HL-60/S4 (cell line): ENCODE results near the gene GEMIN5.
"Not testable (repeated sequence)": the region's sequence is repeated elsewhere in the genome, so short reads cannot be mapped to it uniquely, and the experiment has no call there.

ENCODE experiments used
- in situ Hi-C: fragments of 300-500 bp; cut with MboI; formaldehyde crosslinking; loops from 2 replicates; pipeline ENCODE4 v1.14.3; 2022; ENCODE audit warnings: low sequenced_read_pairs

The GEMIN5 gene

DNA sequence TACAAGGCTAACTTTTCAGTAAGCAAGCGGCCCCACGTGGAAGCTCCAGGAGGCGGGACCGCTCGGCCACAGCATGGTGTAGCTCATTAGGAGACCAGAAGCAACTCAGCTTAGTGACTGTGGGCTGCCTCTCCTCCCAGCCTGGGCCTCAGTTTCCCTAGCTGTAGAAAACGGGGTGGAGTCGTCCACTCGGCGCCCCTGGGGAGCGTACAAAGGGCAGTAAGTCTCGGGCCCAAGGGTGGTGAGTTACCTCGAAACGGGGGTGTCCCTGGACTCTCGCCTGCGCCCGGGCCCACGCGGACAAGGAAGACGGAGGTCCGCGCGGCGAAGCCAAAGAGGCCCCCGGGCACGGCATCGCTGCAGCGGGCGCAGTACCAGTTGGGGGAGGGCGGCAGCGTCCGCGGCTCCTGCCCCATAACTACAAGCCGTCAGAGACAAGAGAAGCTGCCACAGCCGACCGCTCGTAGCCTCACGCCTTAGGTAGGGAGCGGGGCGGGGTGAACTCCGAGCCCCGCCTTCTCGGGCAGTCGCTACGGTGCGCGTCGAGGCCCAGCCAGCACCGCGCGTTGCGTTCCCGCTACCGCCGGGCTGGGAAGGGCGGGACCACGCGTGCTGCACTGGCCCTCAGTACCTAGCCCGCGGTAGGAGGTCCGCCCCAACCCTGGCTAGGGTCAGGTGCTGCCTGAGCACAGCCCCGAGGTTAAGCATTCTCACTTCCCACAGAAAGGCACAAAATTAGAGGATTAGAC lies at the start of gene GEMIN5:
Gene GEMIN5, minus strand, starts transcription at position 494 of the 749 bp plus-strand sequence. Its CDS starts 78 bp downstream, at position 416.
- in situ Hi-C loops: no loop called here

DNA sequence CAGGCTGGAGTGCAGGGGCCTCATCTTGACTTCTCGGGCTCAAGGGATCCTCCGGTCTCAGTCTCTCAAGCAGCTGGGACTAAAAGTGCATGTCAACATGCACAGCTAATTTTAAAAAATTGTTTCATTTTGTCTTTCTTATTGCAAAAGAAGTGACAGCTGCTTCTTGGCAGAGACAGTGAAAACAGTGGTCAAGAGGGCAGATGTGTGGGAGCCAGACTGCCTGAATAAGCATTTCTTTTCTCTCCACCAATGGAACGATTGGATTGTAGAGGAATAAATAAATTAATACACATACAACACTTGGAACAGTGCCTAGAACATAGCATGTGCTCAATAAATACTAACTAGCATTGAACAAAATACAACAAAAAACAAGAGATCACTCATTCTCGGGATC lies 48.1 kb upstream of the GEMIN5 start:
- in situ Hi-C loops: no loop called here

DNA sequence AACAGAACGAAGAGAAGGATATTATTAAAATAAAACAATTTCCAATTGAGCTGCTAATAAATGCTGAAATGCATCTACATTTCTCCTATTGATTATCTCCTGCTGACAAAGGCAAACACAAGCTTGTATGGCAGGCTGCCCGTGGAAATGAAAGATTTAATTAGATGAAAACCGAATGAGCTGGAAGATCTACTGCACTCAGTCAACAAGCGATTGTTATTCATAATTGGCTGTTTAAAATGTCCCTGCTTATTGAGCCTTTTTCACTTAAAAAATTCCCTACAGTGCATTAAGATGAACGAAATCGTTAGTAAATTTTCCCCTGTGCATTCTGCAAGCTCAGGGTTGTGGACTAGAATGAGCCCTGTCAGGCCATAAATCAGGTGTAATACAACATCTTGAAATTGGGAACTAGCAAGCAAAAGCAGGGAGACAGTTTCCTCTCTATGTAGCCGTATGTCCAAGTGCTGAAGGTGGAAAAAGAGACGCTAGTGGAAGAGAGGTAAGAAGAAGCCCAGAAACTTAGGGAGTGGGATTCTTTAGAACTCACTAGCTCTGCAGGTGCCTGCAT lies 47.0 kb upstream of the GEMIN5 start:
- in situ Hi-C loops: no loop called here

DNA sequence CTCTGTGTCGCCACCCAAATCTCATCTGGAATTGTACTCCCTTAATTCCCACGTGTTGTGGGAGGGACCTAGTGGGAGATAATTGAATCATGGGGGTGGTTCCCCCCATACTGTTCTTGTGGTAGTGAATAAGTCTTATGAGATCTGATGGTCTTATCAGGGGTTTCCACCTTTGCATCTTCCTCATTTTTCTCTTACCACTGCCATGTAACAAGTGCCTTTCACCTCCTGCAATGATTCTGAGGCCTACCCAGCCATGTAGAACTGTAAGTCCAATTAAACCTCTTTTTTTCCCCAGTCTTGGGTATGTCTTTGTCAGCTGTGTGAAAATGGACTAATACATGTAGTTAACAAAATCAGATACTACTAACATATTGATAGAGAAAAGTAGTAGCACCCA lies 40.3 kb upstream of the GEMIN5 start:
- in situ Hi-C loops: not testable (repeated sequence)

GRCh38 chr5:154977409-154977808 lies 39.4 kb upstream of the GEMIN5 start:
- in situ Hi-C loops: no loop called here

GRCh38 chr5:154976082-154976481 lies 38.1 kb upstream of the GEMIN5 start:
- in situ Hi-C loops: not testable (repeated sequence)

GRCh38 chr5:154972476-154973080 lies 34.6 kb upstream of the GEMIN5 start:
- in situ Hi-C loops: no loop called here

DNA sequence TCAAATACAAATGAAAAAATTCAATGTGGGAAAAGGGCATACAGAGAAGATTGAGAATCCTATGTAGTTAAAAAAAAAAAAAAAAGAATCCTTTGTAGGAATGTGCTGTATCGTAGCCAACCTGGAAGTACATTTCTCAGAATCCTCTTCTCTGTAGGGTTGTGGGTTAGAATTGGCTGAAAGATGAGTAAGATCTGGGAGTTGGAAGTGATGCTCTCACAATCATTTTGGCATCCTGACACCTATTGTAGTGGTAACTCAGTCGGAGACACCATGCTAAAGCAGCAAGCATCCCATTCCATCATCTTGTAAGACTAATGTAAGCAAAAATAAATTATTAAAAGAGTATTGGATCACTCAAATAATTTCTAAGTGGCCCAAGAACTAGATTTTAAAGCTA lies 33.5 kb upstream of the GEMIN5 start:
- in situ Hi-C loops: no loop called here

DNA sequence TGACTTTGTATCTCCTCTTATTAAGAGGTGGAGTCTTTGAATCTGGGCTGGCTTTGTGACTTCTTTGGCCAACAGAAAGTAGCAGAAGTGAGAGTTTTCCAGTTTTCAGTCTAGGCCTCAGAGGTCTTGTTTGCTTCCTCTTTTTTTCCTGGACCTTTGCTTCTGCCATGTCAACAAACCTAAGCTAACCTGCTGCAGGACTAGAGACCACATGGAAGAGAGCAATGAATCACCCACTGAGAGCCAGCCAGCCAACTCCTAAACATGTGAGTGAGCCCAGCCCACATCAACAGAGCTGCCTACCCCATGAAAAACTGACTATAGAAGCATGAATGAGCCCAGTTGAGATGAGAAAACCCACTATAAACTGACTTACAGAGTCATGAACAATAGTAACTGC lies 32.7 kb upstream of the GEMIN5 start:
- in situ Hi-C loops: no loop called here

- in situ Hi-C loops: no loop called here
Measured at GRCh38 chr5:154968953-154969352, 30.9 kb upstream of the GEMIN5 start.

DNA sequence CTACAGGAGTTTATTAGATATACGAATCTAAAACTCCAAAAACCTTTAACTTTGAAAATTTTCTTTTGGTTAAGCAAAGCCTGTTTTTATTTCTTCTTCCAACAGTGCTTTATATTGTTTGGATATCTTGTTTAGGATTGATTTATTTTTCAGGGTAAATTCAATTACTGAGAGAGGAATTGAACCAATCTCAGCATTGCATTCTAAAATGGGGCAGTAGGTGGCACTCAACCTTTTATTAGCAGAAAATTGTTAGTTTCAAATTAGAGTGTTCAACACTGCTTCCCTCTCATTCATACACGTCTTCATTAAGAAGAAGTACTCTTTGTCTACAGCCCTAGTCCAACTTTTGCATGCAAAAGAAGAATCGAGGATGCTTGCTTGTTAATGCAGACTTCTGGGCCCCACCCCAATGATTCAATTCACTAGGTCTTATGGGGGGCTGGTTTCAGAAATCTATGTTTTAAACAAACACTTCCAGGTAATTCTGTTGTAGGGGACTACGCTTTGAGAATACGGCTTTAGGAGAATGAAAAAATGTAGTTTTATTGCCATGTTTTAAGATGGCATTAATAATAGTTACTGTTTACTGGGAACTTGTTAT lies 29.5 kb upstream of the GEMIN5 start:
- in situ Hi-C loops: no loop called here

DNA sequence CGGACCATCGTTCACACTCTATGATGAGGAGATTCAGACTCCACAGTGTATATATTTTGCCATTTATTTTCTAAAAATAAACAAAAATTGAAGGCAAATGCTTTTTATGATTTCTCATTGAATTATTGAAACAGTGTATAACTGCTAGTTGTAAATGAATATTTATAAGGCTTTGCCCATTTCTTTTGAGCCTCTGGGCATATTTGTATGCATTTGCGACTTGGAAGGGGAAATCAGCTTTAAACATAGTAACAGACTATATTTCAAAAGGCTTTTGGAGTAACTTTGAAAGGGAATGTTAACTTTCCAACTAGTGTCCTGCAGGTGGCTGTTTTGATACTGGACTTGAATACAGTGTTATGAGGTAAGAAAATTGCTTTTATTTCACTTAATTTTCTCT lies 28.9 kb upstream of the GEMIN5 start:
- in situ Hi-C loops: no loop called here

GRCh38 chr5:154966081-154966841 lies 28.2 kb upstream of the GEMIN5 start:
- in situ Hi-C loops: no loop called here

DNA sequence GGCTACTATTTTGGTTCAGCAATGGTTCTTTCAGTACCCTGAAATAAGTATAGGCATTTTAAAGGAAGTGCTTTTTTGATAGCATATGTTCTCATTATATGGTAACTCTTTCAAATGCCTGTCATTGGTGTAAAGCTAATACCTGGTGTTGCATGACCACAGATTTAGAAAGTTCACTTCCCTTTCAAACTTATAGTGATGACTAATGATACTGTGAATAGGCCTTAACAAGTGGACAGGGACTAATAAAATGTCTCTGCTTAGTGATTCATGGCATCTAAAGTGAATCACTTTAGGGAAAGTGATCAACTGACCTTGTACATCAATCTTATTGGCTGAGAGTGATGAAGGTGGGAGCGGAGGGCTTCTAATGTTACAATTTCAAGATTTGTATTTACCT lies 24.5 kb upstream of the GEMIN5 start:
- in situ Hi-C loops: no loop called here

DNA sequence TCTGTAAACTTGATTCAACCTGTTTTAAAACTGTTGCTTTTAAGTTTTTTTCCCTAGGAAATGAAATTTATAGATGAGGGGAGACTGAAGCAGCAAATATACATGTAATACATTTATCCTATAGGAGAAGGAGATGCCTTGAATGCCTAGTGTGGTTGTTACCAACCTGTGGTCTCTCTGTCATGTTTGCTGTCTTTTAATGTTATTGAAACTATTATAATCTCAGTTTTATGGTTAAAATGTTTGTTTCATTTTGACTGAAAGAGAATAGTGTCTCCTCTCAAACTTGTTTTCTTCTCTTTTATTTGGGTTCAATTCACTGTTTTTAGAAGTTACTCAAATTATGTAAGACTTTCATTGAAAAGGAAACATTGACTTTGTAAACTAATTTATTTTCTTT lies 18.7 kb upstream of the GEMIN5 start:
- in situ Hi-C loops: no loop called here

GRCh38 chr5:154949781-154950180 lies 11.8 kb upstream of the GEMIN5 start:
- in situ Hi-C loops: no loop called here

GRCh38 chr5:154948313-154948712 lies 10.3 kb upstream of the GEMIN5 start:
- in situ Hi-C loops: no loop called here

DNA sequence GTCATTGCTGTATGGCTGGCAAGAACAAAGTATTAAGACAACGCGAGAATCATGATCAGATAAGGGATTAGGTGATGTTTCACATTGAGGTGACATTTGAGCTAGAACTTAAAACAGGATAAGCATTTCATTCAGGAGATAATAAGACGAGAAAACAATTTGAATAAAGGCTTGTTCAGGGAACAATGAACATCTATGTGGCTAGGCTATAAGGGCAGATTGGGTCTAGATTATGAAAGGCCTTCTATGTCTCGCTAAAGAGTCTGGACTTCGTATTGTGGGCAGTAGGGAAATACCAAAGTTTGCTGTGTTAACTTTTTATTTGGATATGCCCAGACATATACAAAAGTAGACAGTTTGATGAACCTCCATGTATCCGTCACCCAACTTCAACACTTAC lies 9.8 kb upstream of the GEMIN5 start:
- in situ Hi-C loops: no loop called here

DNA sequence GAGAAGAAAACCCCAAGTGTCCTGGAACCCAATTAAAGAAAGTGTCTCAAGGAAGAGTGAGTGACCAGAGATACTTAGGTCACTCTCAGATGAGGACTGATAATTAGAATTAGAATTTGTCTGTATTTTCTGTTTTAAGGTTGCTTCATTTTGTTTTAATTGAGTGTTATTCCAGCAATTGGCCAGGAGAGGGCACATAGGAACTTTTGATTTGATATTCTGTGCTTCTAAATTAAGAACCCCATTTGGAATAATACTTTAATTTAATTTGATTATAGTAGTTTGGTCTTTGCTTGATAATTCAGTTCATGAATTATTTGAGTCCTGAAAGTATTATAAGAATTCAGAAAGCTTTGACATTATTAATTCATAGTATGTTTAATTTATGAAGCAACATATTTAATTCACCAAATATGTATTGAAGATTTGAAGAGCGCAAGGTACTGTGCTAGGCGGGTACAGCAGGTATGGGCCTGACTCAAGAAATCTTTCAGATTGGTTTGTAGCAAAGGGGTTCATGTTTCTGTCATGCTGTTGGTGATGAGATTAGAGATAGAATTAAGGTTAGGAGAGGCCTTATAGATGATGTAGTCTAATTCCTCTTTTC lies 7.8 kb upstream of the GEMIN5 start:
- in situ Hi-C loops: no loop called here

DNA sequence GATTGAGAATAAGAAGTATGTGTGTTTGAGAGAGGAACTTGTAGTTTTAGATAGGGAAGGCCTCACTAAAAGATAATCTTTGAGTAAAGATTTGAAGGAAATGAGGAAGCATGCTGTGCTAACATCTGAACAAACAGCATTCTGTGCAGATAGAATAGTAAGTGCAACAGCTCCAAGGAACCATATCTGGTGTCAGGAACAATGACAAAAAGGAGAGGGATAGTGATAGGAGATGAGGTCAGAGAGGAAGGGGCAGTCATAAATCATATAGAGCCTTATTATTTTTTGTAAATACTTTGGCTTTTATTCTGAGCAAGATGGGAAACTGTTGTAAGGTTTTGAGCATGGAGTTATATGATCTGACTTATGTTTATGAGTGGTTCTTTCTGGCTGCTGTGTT lies 6.7 kb upstream of the GEMIN5 start:
- in situ Hi-C loops: no loop called here

- in situ Hi-C loops: no loop called here
Measured at GRCh38 chr5:154943527-154943926, 5.5 kb upstream of the GEMIN5 start.
